GM18867 (cell line): Measurements from ENCODE around the gene ZNF597.
A peak's percentile ranks its signal among the peaks of the same experiment; 100 is the strongest.

Experiments used
- ATAC-seq: cut with Tn5 transposase; IDR thresholded peaks from one replicate; pipeline ENCODE4 v1.9.1; 2021; ENCODE audit warnings: mild to moderate bottlenecking, moderate library complexity; ENCODE audit not compliant: unreplicated experiment

ZNF597 gene

GRCh38 chr16:3457434-3458252, 14.3 kb upstream of the ZNF597 start:
- peak; percentile 79 for ATAC-seq

GRCh38 chr16:3454631-3455147, 11.4 kb upstream of the ZNF597 start:
- ATAC-seq: no peak

- ATAC-seq: no peak
Observed at GRCh38 chr16:3454093-3454492, 10.8 kb upstream of the ZNF597 start.

- ATAC-seq: no peak
Observed at GRCh38 chr16:3444032-3444388, 706 bp upstream of the ZNF597 start.

GRCh38 chr16:3439637-3440036, 3.7 kb downstream of the ZNF597 start:
- ATAC-seq: no peak

GRCh38 chr16:3434373-3434772, 8.9 kb downstream of the ZNF597 start:
- ATAC-seq: no peak

- ATAC-seq: no peak
Observed at GRCh38 chr16:3431779-3432219, 11.5 kb downstream of the ZNF597 start.

GRCh38 chr16:3413730-3414379, 29.4 kb downstream of the ZNF597 start:
- no peak for ATAC-seq

- no peak for ATAC-seq
Observed at GRCh38 chr16:3408561-3409197, 34.6 kb downstream of the ZNF597 start.

- no peak for ATAC-seq
Observed at GRCh38 chr16:3401719-3402397, 41.4 kb downstream of the ZNF597 start.

- ATAC-seq: peak; percentile 95
Observed at GRCh38 chr16:3400779-3401688, 42.3 kb downstream of the ZNF597 start, which contains the start of the genes ZNF174 and ZSCAN32. TSS of gene ZNF174 (plus strand) at chr16:3401215. CDS start at chr16:3402005, 790 bp downstream. TSS of gene ZSCAN32 (minus strand) at chr16:3401004. CDS start at chr16:3397557, 3,447 bp downstream.

- ATAC-seq: no peak
Observed at GRCh38 chr16:3400446-3400778, 42.9 kb downstream of the ZNF597 start.

GRCh38 chr16:3389663-3390338, 53.5 kb downstream of the ZNF597 start:
- ATAC-seq: no peak

GRCh38 chr16:3388325-3388724, 55.0 kb downstream of the ZNF597 start:
- no peak for ATAC-seq

- ATAC-seq: no peak
Observed at GRCh38 chr16:3383045-3383448, 60.3 kb downstream of the ZNF597 start.
